HepG2 (cell line): Measurements from ENCODE around the gene GRID1. TPM values are rescaled to one million over a fixed set of nuclear protein-coding genes. Genes with fewer than 3 reads are reported as not detected.

Source experiments
- AGO2 ChIP-seq: fragments of 200-400 bp; formaldehyde crosslinking; optimal IDR thresholded peaks from 2 replicates; pipeline ENCODE3; 2017; ENCODE audit warnings: mild to moderate bottlenecking, low read depth, low read length, moderate library complexity
- ATF4 ChIP-seq, 2 experiments: fragments of 450-650 bp in 1 of 2; sonication (generic) in 1 of 2; formaldehyde crosslinking; IDR thresholded peaks; 2 replicates each; pipeline versions ENCODE4 v1.5.0 to v1.8.0; 2020 to 2022; ENCODE audit warnings: mild to moderate bottlenecking in 1 of 2, missing genetic modification reagents in 1 of 2
- E2F1 ChIP-seq: sonication (generic); formaldehyde crosslinking; IDR thresholded peaks from 2 replicates; pipeline ENCODE4 v1.5.0; 2020; ENCODE audit warnings: missing genetic modification reagents
- GATAD2A ChIP-seq: IDR thresholded peaks from 2 replicates; pipeline ENCODE4 v1.6.1; 2016
- JUNB ChIP-seq: sonication (generic); formaldehyde crosslinking; IDR thresholded peaks from 2 replicates; pipeline ENCODE4 v1.8.0; 2022; ENCODE audit warnings: missing genetic modification reagents, mild to moderate bottlenecking, borderline replicate concordance
- KDM4B ChIP-seq: sonication (generic); formaldehyde crosslinking; IDR thresholded peaks from 2 replicates; pipeline ENCODE4 v1.4.0; 2020; ENCODE audit warnings: missing genetic modification reagents
- KLF11 ChIP-seq: IDR thresholded peaks from 2 replicates; pipeline ENCODE4 v1.6.1; 2016; ENCODE audit warnings: missing compliant biosample characterization
- MTF1 ChIP-seq: sonication (generic); formaldehyde crosslinking; IDR thresholded peaks from 2 replicates; pipeline ENCODE4 v1.5.0; 2020; ENCODE audit warnings: missing genetic modification reagents
- NR2F6 ChIP-seq, 2 experiments: IDR thresholded peaks; 2 replicates each; pipeline ENCODE4 v1.6.1; 2016; ENCODE audit warnings: antibody characterized with exemption in 1 of 2, mild to moderate bottlenecking in 1 of 2
- WIZ ChIP-seq: sonication (generic); formaldehyde crosslinking; IDR thresholded peaks from 2 replicates; pipeline ENCODE4 v1.5.1; 2020; ENCODE audit warnings: mild to moderate bottlenecking, missing genetic modification reagents
- ZBTB14 ChIP-seq: sonication (generic); formaldehyde crosslinking; IDR thresholded peaks from 2 replicates; pipeline ENCODE4 v1.4.0; 2020; ENCODE audit warnings: missing genetic modification reagents
- ZNF333 ChIP-seq: sonication (generic); formaldehyde crosslinking; IDR thresholded peaks from 2 replicates; pipeline ENCODE4 v1.4.0; 2020; ENCODE audit warnings: mild to moderate bottlenecking, missing genetic modification reagents, borderline replicate concordance
- ZNF354B ChIP-seq: sonication (generic); formaldehyde crosslinking; IDR thresholded peaks from 2 replicates; pipeline ENCODE4 v1.8.0; 2022; ENCODE audit warnings: mild to moderate bottlenecking, missing genetic modification reagents
- ZNF503 ChIP-seq: sonication (generic); formaldehyde crosslinking; IDR thresholded peaks from 2 replicates; pipeline ENCODE4 v1.4.0; 2020; ENCODE audit warnings: missing genetic modification reagents
- ZNF572 ChIP-seq: sonication (generic); formaldehyde crosslinking; IDR thresholded peaks from 2 replicates; pipeline ENCODE4 v1.5.1; 2020; ENCODE audit warnings: mild to moderate bottlenecking, missing genetic modification reagents
- ZNF646 ChIP-seq: sonication (generic); formaldehyde crosslinking; IDR thresholded peaks from 2 replicates; pipeline ENCODE4 v1.9.0; 2021; ENCODE audit warnings: mild to moderate bottlenecking, missing genetic modification reagents
- ZNF773 ChIP-seq: sonication (generic); formaldehyde crosslinking; IDR thresholded peaks from 2 replicates; pipeline ENCODE4 v1.4.0; 2020; ENCODE audit warnings: missing genetic modification reagents, borderline replicate concordance
- polyA plus RNA-seq, 8 experiments: library from polyadenylated mRNA; depleted of rRNA in 3 of 8; stranded (reverse) in 7 of 8; unstranded in 1 of 8; fragments of >200 nt; fragmentation: Illumina TruSeq in 4 of 8; extraction: Trizol in 4 of 8; gene quantifications; 2 replicates each; pipeline versions ENCODE4 v1.2.1 to v1.2.3, GENCODE V29; 2011 to 2016; ENCODE audit warnings: low read depth in 4 of 8, missing spikeins in 1 of 8, mixed read lengths in 1 of 8; ENCODE audit not compliant: insufficient read depth in 1 of 8
- total RNA-seq, 5 experiments: library from RNA; depleted of rRNA; stranded (reverse); fragments of >200 nt; fragmentation: Illumina TruSeq; extraction: Trizol; gene quantifications; 2 replicates each; pipeline ENCODE4 v1.2.3, GENCODE V29; 2016; ENCODE audit warnings: low read depth in 1 of 5

GRID1 gene
- total and polyA plus RNA-seq, 2 of the 13 experiments (the other 11 are each of a cell fraction or from before 2014, with no cell fraction given) = 0.05 TPM; not detected in 1

- TF ChIP-seq ZNF646 (CRISPR knock-in tag) = no peak
- TF ChIP-seq E2F1 = peak; percentile 52; the same call in 1 of the 2 replicates
- TF ChIP-seq AGO2 = peak; percentile 81
- TF ChIP-seq ZNF333 (CRISPR knock-in tag) = peak; percentile 69; the same call in 1 of the 2 replicates
- TF ChIP-seq ATF4 (CRISPR knock-in tag; IDR thresholded peaks at IDR 0.05) = peak in 1 of 2 experiments; percentile 76; a peak in 1 of 4 replicates
- no peak for TF ChIP-seq KLF11 (CRISPR knock-in tag)
- peak; percentile 73 for TF ChIP-seq ZNF503 (CRISPR knock-in tag)
- no peak for TF ChIP-seq JUNB (CRISPR knock-in tag)
- 0 out of 2 replicates have a peak, but pooled peaks have one; percentile 20 for TF ChIP-seq KDM4B (CRISPR knock-in tag)
- 0 out of 2 replicates have a peak, but pooled peaks have one; percentile 31 for TF ChIP-seq ZNF572 (CRISPR knock-in tag)
- no peak for TF ChIP-seq WIZ (CRISPR knock-in tag)
- no peak for TF ChIP-seq ZNF354B
- no peak for TF ChIP-seq ZNF773
- peak; percentile 78 for TF ChIP-seq GATAD2A (CRISPR knock-in tag)
- no peak; the same call in none of the 2 replicates for TF ChIP-seq ZBTB14 (CRISPR knock-in tag)
- TF ChIP-seq MTF1 = no peak
- TF ChIP-seq NR2F6 (IDR thresholded peaks at IDR 0.05) = no peak
- peak; percentile 47 for TF ChIP-seq NR2F6 (CRISPR knock-in tag; IDR thresholded peaks at IDR 0.05)
These were observed 33.5 kb upstream of the GRID1 start (continued) for GRCh38 chr10:86399879-86400704.
